HCT116 (cell line): ENCODE data around the gene MSANTD4.

ENCODE experiments used
- EZH2 ChIP-seq: fragments of 200-600 bp; sonication (generic); IDR thresholded peaks from 2 replicates; pipeline ENCODE4 v1.6.1; 2017; ENCODE audit warnings: antibody characterized with exemption, mixed run types
- POLR2A ChIP-seq: IDR thresholded peaks from 2 replicates; pipeline ENCODE4 v1.7.0; 2011; ENCODE audit warnings: borderline replicate concordance; ENCODE audit not compliant: insufficient read depth, insufficient read length; ENCODE audit errors: extremely low read depth
- POLR2AphosphoS5 ChIP-seq: IDR thresholded peaks from 2 replicates; pipeline ENCODE4 v1.6.1; 2011; ENCODE audit warnings: mild to moderate bottlenecking, low read depth, low read length, moderate library complexity

- TF ChIP-seq EZH2 (no peak), POLR2AphosphoS5 (no peak), POLR2A (no peak)
These were observed 25.6 kb upstream of the MSANTD4 start for GRCh38 chr11:106047631-106048030.
